Panc1 (cell line): Measurements from ENCODE around the gene SPRED2. TPM values are rescaled to one million over a fixed set of nuclear protein-coding genes. Genes with fewer than 3 reads are reported as not detected.
A peak's percentile ranks its signal among the peaks of the same experiment; 100 is the strongest.

ENCODE experiments used
- ATAC-seq: fragments of 200-7000 bp; cut with Tn5 transposase; 2 replicates; pipeline ENCODE4 v1.9.1; 2020; ENCODE audit warnings: mild to moderate bottlenecking, moderate library complexity
- BruUV-seq: library from RNA; stranded (reverse); fragments of 400-500 nt; replicated peaks from 2 replicates; lab custom pipeline; 2021; lab: Mats Ljungman, UMichigan
- CTCF ChIA-PET: fragments of 300-600 bp; sonication (Branson Sonifier 250); formaldehyde crosslinking; loops from one replicate; lab custom pipeline; 2022; ENCODE audit warnings: antibody characterized with exemption; lab: Charles Lee
- POLR2A ChIA-PET: fragments of 300-600 bp; sonication (Branson Sonifier 250); formaldehyde crosslinking; loops from one replicate; lab custom pipeline; 2022; ENCODE audit warnings: antibody characterized with exemption; lab: Charles Lee
- DNase-seq: peaks from one replicate; pipeline ENCODE4 v3.0.0-alpha.2; 2010; ENCODE audit warnings: low read depth, low spot score
- H3K27ac ChIP-seq: 2 replicates; pipeline ENCODE4 v1.5.1; 2011; ENCODE audit warnings: mild to moderate bottlenecking, low read length, inconsistent platforms
- H3K27me3 ChIP-seq: fragments of 200-500 bp; sonication (Bioruptor generic); 2 replicates; pipeline ENCODE4 v1.6.0; 2014; ENCODE audit warnings: low read length, inconsistent platforms; ENCODE audit not compliant: control insufficient read depth, insufficient read depth
- H3K36me3 ChIP-seq: fragments of 200-500 bp; sonication (Bioruptor generic); 2 replicates; pipeline ENCODE4 v1.5.1; 2014; ENCODE audit warnings: inconsistent platforms, mild to moderate bottlenecking, low read length, moderate library complexity; ENCODE audit not compliant: control insufficient read depth, insufficient read depth
- H3K4me1 ChIP-seq: 2 replicates; pipeline ENCODE4 v1.5.1; 2011; ENCODE audit warnings: inconsistent platforms, mild to moderate bottlenecking, low read length, moderate library complexity; ENCODE audit not compliant: control insufficient read depth, insufficient read depth
- H3K4me3 ChIP-seq, 2 experiments: 2 replicates each; pipeline ENCODE4 v1.5.1; 2011 to 2012; ENCODE audit warnings: low read depth in 2 of 2, low read length in 2 of 2, mild to moderate bottlenecking in 2 of 2, inconsistent platforms in 1 of 2, moderate library complexity in 1 of 2
- H3K9me3 ChIP-seq: fragments of 200-500 bp; sonication (Bioruptor generic); 2 replicates; pipeline ENCODE4 v1.5.1; 2014; ENCODE audit warnings: low read depth, mild to moderate bottlenecking, inconsistent platforms, low read length, moderate library complexity; ENCODE audit not compliant: control insufficient read depth, insufficient read depth
- POLR2AphosphoS5 ChIP-seq: IDR thresholded peaks from 2 replicates; pipeline ENCODE4 v1.6.1; 2012; ENCODE audit warnings: mild to moderate bottlenecking, low read depth, low read length, moderate library complexity
- SIN3A ChIP-seq: IDR thresholded peaks from 2 replicates; pipeline ENCODE4 v1.6.1; 2012; ENCODE audit warnings: low read depth, mild to moderate bottlenecking, low read length, moderate library complexity, borderline replicate concordance; ENCODE audit not compliant: insufficient read depth
- TCF7L2 ChIP-seq: IDR thresholded peaks from 2 replicates; pipeline ENCODE4 v1.6.1; 2011; ENCODE audit warnings: mild to moderate bottlenecking, low read depth, low read length, inconsistent platforms
- in situ Hi-C: cut with HindIII; loops from 2 replicates; pipeline ENCODE4 v1.10.0; 2016; ENCODE audit warnings: low sequenced_read_pairs, low pct_unique_long_range_greater_than_20kb
- intact Hi-C: fragments of 100-400 bp; cut with micrococcal nuclease; formaldehyde crosslinking; loops from one replicate; pipeline ENCODE4 v1.10.0; 2022; ENCODE audit not compliant: unreplicated experiment
- total RNA-seq: library from RNA; stranded (reverse); gene quantifications from one replicate; pipeline ENCODE4 v1.2.1, GENCODE V29; 2021; ENCODE audit not compliant: unreplicated experiment
- TF ChIP-seq, protein P1 (sequence below): fragments of 450-650 bp; IDR thresholded peaks from 2 replicates; pipeline ENCODE4 v1.5.1; 2017; ENCODE audit warnings: mild to moderate bottlenecking
- TF ChIP-seq, protein P2 (sequence below), 2 experiments: IDR thresholded peaks; 2 replicates each; pipeline ENCODE4 v1.6.1; 2011 to 2012; ENCODE audit warnings: low read depth in 2 of 2, control low read depth in 1 of 2, low read length in 1 of 2, mild to moderate bottlenecking in 1 of 2, moderate library complexity in 1 of 2; ENCODE audit not compliant: insufficient read depth in 1 of 2

The SPRED2 gene
- total RNA-seq, 1 experiment from 2014 or later, result 60.1 TPM

DNA sequence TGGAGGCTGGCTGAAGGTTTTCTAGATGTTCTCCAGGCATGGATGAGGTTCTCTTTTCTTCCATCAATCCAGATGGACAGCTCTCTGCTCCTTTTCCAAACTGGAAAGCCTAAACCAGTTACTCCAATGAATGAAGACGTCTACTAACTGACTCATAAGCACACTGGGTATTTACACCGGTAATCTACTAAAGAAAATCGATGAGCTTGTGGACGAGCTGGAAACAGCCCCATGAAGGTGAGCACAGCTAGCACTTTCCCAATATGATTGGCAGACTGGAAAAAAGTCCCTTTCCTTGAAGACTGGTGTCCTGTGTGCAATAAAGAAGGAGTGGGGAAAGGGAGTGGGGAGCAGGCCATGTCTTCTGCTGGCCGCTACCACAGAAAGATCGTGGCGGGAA lies 120.8 kb downstream of the SPRED2 start:
- TF ChIP-seq, protein P1, sequence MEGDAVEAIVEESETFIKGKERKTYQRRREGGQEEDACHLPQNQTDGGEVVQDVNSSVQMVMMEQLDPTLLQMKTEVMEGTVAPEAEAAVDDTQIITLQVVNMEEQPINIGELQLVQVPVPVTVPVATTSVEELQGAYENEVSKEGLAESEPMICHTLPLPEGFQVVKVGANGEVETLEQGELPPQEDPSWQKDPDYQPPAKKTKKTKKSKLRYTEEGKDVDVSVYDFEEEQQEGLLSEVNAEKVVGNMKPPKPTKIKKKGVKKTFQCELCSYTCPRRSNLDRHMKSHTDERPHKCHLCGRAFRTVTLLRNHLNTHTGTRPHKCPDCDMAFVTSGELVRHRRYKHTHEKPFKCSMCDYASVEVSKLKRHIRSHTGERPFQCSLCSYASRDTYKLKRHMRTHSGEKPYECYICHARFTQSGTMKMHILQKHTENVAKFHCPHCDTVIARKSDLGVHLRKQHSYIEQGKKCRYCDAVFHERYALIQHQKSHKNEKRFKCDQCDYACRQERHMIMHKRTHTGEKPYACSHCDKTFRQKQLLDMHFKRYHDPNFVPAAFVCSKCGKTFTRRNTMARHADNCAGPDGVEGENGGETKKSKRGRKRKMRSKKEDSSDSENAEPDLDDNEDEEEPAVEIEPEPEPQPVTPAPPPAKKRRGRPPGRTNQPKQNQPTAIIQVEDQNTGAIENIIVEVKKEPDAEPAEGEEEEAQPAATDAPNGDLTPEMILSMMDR, result no peak
- TF ChIP-seq POLR2AphosphoS5 (no peak), TCF7L2 (no peak), SIN3A (no peak)
- TF ChIP-seq, protein P2, sequence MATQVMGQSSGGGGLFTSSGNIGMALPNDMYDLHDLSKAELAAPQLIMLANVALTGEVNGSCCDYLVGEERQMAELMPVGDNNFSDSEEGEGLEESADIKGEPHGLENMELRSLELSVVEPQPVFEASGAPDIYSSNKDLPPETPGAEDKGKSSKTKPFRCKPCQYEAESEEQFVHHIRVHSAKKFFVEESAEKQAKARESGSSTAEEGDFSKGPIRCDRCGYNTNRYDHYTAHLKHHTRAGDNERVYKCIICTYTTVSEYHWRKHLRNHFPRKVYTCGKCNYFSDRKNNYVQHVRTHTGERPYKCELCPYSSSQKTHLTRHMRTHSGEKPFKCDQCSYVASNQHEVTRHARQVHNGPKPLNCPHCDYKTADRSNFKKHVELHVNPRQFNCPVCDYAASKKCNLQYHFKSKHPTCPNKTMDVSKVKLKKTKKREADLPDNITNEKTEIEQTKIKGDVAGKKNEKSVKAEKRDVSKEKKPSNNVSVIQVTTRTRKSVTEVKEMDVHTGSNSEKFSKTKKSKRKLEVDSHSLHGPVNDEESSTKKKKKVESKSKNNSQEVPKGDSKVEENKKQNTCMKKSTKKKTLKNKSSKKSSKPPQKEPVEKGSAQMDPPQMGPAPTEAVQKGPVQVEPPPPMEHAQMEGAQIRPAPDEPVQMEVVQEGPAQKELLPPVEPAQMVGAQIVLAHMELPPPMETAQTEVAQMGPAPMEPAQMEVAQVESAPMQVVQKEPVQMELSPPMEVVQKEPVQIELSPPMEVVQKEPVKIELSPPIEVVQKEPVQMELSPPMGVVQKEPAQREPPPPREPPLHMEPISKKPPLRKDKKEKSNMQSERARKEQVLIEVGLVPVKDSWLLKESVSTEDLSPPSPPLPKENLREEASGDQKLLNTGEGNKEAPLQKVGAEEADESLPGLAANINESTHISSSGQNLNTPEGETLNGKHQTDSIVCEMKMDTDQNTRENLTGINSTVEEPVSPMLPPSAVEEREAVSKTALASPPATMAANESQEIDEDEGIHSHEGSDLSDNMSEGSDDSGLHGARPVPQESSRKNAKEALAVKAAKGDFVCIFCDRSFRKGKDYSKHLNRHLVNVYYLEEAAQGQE (IDR thresholded peaks at IDR 0.05; ENCODE audit: insufficient read depth in 1 of 2, low read depth in 2 of 2, low read length in 1 of 2), result no peak
- no peak for DNase-seq
- H3K4me1 ChIP-seq, result no peaks in the 10 kb centered on the region
- ATAC-seq, result no peak
- intact Hi-C loops, result no loop called here
- ChIA-PET POLR2A (no interaction called here), CTCF (no interaction called here)
- BruUV-seq, result no TSS peak
- peaks cover 17% of the 10 kb centered on the region for H3K36me3 ChIP-seq
- in situ Hi-C loops, result no loop called here
- H3K27me3 ChIP-seq, result no peaks in the 10 kb centered on the region
- no peaks in the 10 kb centered on the region for H3K9me3 ChIP-seq
- H3K27ac ChIP-seq, result no peak overlapping the region
- H3K4me3 ChIP-seq, result no peak overlapping the region

DNA sequence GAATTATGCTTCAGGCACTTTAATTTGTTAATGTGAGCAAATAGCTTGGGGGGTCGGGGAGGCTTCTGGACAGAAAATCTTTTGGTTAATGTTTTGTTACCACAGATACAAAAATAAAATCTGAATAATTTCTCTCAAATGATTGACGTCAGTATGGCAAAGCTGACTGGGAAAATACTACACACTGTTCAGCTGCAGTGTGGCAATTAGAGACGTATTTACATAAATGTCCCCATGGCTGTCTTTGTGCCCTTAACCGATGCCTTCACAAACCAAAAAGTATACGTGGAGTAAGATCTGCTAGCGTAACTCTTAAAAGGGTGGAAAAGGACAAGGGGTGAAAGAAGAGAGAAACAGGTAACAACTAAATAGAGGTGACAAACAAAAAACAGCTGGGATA lies 121.3 kb downstream of the SPRED2 start:
- BruUV-seq, result TSS peak; percentile 46
- no peak for ATAC-seq
- no peak overlapping the region for H3K27ac ChIP-seq

More for the DNA sequence above, 121.3 kb downstream of the SPRED2 start:
- in situ Hi-C loops (no loop called here), intact Hi-C loops (no loop called here)
- H3K4me3 ChIP-seq, result no peak overlapping the region
- no peaks in the 10 kb centered on the region for H3K4me1 ChIP-seq
- H3K36me3 ChIP-seq, result peaks cover 15% of the 10 kb centered on the region
- ChIA-PET CTCF (no interaction called here), POLR2A (interaction anchor here (1.0 kb wide), 1 partner anchor 13 kb away, joined by 3 read pairs; no protein-coding TSS in a partner anchor)
- no peaks in the 10 kb centered on the region for H3K27me3 ChIP-seq
- no peak for TF ChIP-seq SIN3A
- TF ChIP-seq TCF7L2, result no peak
- TF ChIP-seq, protein P1, result no peak
- TF ChIP-seq POLR2AphosphoS5, result no peak
- TF ChIP-seq, protein P2 (IDR thresholded peaks at IDR 0.05; ENCODE audit: insufficient read depth in 1 of 2, low read depth in 2 of 2, low read length in 1 of 2), result no peak
- H3K9me3 ChIP-seq, result no peaks in the 10 kb centered on the region
- no peak for DNase-seq
